ENCODE measurements around the gene KCNJ14.
"Not testable (repeated sequence)": the region's sequence is repeated elsewhere in the genome, so short reads cannot be mapped to it uniquely, and the experiment has no call there.

The KCNJ14 gene

GRCh38 chr19:48488478-48488877 is 33.1 kb downstream of the KCNJ14 start:
- DNase-seq (ENCODE audit: low read depth), result not testable (repeated sequence)

GRCh38 chr19:48489608-48490216 is 34.3 kb downstream of the KCNJ14 start:
- DNase-seq (ENCODE audit: low read depth), result no peak

DNA sequence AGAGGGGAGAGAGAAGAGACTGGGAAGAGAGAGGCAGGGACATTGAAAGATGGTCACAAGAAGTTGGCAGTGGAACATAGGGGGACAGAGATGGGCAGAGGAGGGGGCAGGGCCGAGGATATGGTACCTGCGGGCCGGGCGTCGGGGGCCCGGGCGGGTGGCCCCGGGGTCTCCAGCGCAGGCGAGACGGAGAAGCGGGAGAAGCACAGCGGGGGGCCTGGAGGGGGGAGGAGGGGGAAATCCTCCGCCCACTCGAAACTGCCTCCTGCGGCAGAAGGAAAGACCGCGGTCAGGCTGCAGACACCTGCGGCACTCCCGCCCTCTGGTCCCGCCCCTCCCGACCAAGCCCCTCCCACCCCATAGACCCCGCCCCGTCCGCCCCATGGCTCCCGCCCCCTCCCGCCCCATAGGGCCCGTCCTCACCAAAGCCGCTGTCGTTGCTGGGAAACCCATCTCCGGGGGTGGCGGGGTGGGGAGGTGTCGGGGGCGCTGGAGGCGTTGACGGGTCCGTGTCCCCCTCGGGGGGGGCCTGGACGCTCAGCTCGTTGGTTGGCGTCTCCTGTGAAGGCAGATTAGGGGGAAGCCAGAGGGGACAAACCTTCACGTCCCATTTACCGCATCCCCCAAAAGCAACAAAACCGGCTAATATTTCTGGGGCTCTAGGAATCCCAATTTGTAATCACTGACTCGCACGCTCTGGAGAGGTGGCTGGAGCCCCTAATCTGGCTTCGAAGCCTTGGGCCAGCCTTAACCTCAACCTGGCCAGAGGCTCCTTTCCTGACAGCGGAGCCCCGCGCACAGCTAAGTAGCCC is 35.8 kb downstream of the KCNJ14 start:
- DNase-seq (ENCODE audit: low read depth), result no peak

DNA sequence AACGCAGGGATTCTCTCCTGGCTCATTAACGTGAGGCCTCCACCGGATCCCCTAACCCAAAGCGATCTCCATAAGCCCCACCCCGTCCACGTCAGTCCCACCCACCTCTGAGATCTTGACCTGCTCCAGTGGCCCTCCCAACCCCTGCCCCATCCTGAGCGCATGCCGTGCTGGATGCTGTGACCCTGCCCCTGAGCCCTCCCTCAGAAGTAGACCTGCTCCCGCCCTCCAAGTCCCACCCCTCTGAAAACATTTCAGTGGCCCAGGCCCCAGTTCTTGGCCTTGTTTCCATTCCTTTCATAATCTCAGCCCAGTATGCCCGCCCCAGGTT is 36.4 kb downstream of the KCNJ14 start:
- DNase-seq (ENCODE audit: low read depth), result no peak

- peak; percentile 98 for DNase-seq (ENCODE audit: low read depth)
Observed at GRCh38 chr19:48492925-48493717, 37.7 kb downstream of the KCNJ14 start.

DNA sequence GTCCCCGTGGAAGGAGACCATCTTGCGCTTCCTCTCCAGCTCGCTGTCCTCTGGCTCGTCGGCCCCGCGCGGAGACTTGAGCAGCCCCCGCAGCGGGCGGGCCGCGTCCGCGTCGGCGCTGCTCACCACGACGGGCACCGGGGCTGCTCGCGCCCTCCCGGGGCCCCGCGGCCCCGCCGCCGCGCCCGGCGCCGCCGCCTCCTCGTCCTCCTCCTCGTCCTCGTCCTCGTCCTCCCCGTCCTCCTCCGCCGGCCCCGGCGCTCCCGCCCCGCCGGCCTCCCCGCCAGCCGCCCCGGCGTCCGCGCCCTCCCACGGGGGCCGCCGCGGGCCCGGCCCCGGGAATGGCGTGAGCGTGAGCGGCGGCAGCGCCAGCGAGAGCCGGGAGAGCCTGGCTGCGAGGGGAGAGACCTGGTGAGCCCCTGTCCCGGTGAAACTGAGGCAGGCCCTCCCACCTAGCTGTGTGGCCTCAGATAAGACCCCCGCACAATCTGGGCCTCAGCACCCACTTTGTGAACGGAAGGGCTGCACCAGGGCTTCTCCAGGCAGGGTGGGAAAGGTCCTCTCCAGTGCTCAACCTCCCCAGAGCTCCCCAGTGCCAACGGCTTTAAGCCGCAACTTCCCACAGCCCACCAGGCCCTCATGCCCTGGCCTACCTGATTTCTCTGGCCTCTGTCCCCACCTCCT is 38.5 kb downstream of the KCNJ14 start:
- DNase-seq (ENCODE audit: low read depth), result no peak

GRCh38 chr19:48495396-48495795 is 40.0 kb downstream of the KCNJ14 start:
- no peak for DNase-seq (ENCODE audit: low read depth)

DNA sequence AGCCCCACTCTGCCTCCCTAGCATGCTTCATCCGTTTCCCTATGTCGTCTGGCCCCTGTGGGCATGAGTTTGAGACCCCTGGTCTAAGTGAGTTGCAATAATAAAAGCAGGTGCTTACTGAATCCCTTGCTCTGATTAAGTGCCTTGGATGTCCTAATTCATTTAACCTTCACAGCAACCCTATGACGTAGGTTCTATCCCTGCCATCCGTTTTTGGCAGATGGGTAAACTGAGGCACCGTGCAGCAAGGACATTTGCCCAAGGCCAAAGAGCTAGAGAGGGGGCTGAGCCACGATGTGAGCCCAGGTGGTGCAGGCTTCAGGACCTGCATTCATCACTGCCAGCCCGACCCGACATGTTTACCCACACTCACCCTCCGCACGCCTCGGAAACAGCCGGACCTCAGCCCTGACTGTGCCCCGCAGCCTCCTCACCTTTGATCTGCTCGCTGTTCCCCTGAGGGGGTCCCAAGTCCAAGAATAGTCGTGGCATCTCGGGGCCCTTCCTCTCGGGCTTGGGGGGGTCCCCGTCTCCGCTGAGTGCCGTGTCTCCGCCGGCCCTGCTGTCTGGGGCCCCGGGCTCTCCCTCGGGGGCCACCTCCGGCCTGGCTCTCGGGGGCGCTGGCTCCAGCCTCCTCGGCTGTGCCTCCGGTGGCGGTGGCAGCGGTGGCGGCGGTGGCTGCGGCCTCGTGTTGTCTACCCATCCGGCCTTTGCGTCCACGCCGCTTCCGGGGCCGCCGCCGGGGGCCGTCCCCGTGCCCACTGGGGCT is 41.8 kb downstream of the KCNJ14 start:
- no peak for DNase-seq (ENCODE audit: low read depth)

DNA sequence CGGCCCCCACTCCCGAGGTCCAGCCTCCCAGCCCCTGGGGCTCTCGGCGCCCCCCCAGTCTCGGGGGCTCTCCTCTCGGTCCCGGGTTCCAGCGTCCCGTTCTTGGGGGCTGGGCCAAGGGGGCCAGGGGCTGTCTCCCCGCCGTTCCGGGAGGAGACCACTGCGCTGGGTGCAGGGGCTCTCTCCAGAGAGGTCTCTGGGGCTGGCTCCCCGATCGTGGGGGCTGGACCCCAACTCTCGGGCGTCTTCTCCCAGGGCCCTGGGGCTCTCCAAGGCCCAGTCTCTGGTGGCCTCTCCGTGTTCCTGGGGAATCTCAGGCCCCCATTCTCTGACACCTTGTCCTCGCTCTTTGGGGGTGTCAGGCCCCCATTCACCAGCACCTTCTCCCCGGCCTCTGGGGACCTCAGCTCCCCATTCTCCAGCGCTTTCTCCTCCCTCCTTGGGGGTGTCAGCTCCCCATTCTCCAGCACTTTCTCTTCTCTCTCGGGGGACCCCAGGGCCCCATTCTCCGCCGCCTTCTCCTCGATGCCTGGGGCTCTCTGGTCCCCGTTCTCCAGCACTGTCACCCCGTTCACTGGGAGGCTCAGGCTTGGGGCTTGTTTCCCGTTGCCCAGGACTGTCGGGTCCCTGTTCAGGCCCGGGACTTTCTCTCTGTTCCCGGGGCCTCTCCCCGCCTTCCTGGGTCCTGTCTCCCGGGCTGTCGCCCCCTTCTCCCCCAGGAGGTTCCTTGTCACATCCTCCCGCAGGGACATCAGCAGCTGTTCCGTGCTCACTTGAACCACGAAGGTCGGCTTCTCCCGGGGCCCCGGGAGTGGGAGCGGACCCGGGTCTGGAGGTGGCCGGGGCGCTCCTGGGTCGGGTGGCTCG is 42.6 kb downstream of the KCNJ14 start:
- no peak for DNase-seq (ENCODE audit: low read depth)

DNA sequence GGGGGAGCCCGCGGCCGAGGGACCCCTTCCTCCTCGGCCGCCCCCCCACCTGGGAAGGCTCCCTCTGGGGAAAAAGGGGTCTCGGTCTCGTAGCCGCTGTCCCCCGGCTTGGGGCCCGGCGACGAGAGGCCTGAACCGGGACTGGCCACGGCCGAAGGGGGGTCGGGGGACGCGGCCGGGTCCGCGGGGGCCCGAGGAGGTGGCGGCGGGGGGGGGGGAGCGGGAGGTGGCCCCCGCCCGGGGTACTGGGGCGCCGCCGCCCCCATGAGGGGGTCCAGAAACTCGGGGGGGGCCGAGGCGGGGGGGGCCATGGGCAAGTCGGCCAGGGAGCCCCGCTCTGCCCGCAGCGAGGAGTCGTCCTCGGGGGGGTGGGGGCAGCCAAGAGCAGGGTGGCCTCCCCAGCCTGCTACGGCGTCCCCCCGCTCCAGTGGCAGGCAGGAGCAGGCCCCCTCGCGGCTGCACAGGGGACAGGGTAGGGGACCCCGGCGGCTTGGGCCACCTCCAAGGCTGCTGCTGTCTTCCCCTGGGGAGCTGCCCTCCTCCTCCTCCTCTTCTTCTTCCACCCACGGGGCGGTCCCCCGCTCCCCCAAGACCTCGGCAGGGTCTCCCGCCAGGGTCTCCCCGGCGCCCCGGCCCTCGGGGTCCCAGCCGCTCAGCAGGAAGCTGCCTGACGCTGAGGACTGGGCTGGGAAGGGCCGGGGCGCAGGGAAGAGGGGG is 43.4 kb downstream of the KCNJ14 start:
- DNase-seq (ENCODE audit: low read depth), result no peak

DNA sequence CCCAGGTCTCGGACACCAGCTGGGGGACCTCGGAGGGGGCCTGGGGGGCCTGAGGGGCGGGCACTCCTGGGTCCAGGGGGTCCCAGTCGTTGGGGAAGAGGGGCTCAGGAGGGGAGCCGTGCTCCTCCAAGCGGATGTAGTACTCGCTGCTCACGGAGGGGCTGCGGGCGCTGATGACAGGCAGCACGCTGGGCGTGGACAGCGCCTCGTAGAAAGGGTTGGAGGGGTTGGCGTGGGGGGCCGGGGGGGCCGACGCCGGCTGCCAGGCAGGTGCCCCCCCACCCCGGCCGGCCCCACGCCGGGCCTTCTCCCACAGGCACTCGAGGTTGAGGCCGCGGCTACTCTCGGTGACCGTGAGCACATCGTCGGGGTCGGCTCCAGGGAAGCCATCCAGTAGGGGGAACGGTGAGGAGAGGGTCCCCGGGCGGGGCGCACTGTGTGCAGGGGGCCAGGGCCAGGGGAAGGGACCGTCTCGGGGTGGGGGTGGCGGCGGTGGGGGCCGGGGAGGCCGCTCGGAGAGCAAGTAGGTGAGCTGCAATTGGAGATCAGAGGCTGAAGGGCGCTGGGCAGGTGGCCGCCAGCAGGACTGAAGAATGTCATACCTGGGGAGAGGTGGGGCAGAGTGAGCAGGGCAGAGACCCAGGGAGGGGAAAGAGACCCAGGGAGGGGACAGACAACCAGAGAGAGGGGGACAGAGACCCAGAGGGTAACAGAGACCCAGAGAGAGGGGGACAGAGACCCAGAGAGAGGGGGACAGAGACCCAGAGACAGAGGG is 44.1 kb downstream of the KCNJ14 start:
- no peak for DNase-seq (ENCODE audit: low read depth)

DNA sequence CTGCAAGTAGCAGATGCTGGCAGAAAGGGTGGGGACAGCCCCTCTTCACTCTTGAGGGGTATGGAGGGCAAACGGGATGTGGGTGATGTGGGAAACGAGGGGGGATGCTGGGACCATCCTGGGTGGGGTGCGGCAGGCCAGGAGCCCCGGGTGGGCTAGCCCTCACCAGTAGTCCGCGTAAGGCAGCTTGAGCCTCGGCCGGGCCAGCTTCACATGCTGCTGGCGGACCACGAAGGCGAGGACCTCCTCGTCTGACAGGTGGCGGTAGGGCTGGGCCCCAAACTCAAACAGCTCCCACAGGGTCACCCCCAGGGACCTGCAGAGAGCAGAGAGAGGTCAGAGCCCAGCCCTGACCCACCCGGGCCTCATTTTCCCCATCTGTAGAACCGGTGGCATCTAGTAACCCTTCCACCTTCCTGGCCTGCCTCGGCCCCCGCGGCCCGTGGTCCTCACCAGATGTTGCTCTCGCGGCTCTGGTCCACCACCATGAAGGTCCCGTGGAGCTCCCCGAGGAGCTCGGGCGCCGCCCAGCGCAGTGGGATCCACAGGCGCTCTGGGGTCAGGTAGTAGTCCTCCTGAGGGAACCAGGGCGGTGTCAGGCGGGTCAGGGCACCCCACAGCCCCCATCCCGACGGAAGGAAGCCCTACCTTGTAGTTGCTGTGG is 45.6 kb downstream of the KCNJ14 start:
- DNase-seq (ENCODE audit: low read depth), result no peak

DNA sequence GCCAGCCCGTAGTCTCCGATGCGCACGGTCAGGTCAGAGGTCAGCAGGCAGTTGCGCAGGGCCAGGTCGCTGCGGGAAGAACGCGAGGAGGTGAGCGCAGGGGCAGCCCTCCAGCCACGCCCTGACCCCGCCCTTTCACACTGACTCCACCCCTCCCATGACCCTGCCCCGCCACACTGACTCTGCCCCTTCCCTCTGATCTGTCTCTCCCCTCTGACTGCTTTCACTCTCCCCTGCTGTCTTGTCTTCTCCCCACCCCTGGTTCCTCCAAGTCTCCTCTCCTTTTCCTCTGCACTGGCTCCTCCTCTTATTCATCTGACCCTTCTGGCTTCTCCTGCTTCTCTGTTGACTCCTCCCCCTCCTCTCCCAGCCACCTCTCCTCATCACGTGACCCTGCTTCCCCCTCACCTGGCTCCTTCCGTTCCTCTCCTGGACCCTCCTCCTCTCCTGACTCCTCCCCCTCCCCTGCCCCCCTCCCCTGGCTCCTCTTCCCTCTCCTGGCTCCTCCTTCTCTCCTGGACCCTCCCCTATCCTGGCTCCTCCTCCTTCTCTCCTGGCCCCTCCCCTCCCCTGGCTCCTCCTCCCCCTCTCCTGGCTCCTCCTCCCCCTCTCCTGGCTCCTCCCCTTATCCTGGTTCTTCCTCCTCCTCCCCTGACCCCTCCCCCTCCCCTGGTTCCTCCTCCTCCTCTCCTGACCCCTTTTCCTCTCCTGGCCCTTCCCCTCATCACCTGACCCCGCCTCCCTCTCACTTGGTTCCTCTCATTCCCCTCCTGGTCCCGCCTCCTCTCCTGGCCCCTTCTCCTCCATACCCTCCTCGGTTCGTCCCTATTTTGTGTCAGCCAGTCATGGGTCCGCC is 46.3 kb downstream of the KCNJ14 start:
- DNase-seq (ENCODE audit: low read depth), result no peak

DNA sequence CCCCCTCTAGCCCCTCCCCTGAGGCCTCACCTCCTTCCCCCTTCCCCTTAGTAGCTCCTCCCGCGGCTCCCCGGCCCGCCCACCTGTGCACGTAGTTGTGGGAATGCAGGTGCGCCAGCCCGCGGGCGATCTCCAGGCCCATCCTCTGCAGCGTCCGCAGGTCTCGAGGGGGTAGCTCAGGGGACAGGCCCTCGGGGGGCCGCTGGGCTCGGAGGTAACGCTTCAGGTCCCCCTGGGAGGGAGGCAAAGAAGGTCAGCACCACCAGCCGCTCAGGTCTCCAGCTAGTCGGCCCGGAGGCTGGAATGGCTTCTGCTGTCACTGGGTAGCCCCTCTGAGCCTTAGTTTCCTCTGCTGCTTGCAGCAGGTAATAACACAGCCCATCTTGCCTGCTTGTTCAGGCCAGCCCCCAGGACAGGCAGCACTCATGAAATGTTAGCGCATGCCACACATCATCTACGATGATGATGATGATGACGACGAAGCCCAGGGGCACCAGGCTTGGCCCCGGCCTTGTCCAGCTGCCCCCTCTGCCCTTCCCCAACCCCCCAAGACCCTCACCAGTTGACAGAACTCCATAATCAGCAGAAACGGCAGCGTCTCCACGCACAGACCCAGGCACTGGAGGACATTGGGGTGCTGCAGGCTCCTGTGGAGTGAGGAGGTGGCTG is 47.1 kb downstream of the KCNJ14 start:
- no peak for DNase-seq (ENCODE audit: low read depth)

DNA sequence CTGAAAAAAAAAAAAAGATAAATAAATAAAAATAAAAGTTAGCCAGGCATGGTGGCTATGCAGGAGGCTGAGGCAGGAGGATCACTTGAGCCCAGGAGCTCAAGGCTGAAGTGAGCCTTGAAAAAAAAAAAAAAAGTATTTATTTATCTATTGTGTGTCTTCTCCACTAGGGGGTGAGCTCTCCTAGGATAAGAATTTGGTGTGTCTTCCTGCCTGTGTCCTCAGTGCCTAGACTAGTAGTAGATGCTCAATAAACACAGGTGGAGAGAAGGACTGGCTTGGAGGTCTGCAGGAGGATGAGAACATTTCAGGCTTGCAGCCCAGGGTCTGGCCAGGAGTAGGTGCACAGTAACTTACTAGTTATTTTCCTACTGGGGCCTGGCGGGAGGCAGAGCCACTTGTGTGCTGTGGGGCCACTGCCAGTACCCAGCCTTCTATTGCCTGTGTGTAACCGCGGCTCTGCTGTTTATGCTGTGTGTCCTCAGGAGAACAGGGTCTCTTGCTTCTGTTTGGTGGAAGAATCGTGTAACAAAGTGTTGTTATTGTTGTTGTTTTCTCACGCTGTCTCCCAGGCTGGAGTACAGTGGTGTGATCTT is 50.9 kb downstream of the KCNJ14 start:
- peak; percentile 23 for DNase-seq (ENCODE audit: low read depth)

DNA sequence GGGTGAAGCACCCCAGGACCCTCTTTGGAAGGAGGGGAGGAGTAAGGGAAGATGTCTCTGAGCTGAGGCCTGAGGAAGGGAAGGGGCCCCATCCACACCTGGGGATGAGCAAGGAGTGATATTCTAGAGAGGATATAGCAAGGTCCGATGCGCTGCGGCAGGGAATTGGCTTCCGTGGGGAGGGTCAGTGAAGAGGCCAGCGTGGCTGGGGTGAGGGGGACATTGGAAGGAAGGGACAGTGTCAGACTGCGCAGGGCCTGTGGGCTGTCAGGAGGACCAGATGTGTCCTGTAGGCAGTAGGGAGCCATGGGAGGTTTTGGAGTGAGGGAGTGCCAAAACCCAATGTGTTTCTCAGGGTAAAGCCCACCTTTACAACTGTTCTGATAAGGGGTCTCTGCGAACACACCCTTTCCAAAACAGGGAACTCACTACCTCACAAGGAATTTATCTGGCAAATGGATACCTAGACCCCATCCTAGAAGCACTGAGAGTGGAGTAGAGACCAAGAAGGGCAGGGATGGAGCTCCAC is 52.6 kb downstream of the KCNJ14 start:
- DNase-seq (ENCODE audit: low read depth), result no peak
